ENCODE data around the gene ANG. TPM values are rescaled to one million over a fixed set of nuclear protein-coding genes. Genes with fewer than 3 reads are reported as not detected.

The ANG gene
- total RNA-seq, 1 experiment from 2014 or later: 5.8 TPM

DNA sequence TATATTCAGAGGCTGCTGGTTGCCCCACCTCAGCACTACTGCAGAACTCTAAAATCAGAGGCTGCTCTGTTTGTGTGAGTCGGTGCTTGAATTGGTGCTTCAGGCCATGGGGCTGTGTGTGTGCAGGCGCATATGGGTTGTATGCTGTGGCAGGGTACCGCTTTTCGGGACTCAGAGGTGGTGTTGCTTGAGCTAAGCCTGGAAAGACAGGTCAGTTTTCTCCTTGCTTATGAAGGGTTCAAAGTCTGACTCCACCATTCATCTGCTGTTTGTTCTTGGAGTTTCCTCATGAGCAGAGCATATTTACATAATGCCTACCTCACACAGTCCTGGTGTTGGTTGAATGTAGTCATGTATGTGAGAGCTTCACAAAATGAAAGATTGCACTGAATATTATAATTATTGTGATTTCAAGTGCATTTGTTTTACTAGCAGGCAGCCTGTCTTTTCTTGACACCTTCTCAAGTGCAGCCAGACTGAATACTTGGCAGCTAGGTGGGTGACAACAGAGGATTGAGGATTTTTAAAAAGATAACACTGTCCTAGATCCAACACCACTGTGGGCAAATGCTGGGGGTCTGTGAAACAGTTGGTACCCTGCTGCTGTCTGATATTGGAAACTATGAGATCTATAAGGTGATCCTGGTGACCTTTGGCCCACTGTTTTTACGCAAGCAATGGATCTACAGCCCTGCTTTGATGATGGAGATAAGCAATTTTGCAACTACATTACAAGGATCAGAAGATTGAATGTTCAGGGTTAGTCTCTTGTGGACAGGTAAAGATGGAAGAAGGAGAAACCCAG lies 1.0 kb upstream of the ANG start:
- Histone ChIP-seq H3K36me3 (ENCODE audit: control insufficient read depth in 1 of 2, insufficient read depth in 2 of 2, low read length in 2 of 2) (no peaks in the 10 kb centered on the region), H3K4me3 (replicated peaks in 1 of 2; ENCODE audit: low read depth in 1 of 2, low read length in 2 of 2) (no peak overlapping the region), H3K9me3 (ENCODE audit: control insufficient read depth in 1 of 2, insufficient read depth in 1 of 2, low read depth in 1 of 2, low read length in 2 of 2) (no peaks in the 10 kb centered on the region), H2AFZ (ENCODE audit: low read depth, low read length, poor library complexity, severe bottlenecking) (no peak overlapping the region), H3K27ac (ENCODE audit: low read depth, low read length) (no peak overlapping the region), H3K9me2 (ENCODE audit: insufficient read depth) (no peaks in the 10 kb centered on the region), H3K9ac (ENCODE audit: low read length) (no peak overlapping the region), H3K4me1 (ENCODE audit: control insufficient read depth in 1 of 2, insufficient read depth in 2 of 2, low read length in 2 of 2) (peaks cover 6 to 37% of the 10 kb centered on the region in 2 experiments), H3K27me3 (ENCODE audit: insufficient read depth, low read length) (no peaks in the 10 kb centered on the region), H3K79me2 (ENCODE audit: insufficient read depth, low read length) (no peaks in the 10 kb centered on the region), H3K4me2 (ENCODE audit: low read length) (no peak overlapping the region), H4K20me1 (ENCODE audit: insufficient read depth) (no peaks in the 10 kb centered on the region)
- CTCF ChIA-PET: no interaction called here
- no TSS peak for BruUV-seq (replicated peaks)
- POLR2A ChIA-PET: no interaction called here
- TF ChIP-seq, protein P1, sequence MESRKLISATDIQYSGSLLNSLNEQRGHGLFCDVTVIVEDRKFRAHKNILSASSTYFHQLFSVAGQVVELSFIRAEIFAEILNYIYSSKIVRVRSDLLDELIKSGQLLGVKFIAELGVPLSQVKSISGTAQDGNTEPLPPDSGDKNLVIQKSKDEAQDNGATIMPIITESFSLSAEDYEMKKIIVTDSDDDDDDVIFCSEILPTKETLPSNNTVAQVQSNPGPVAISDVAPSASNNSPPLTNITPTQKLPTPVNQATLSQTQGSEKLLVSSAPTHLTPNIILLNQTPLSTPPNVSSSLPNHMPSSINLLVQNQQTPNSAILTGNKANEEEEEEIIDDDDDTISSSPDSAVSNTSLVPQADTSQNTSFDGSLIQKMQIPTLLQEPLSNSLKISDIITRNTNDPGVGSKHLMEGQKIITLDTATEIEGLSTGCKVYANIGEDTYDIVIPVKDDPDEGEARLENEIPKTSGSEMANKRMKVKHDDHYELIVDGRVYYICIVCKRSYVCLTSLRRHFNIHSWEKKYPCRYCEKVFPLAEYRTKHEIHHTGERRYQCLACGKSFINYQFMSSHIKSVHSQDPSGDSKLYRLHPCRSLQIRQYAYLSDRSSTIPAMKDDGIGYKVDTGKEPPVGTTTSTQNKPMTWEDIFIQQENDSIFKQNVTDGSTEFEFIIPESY (IDR thresholded peaks at IDR 0.05; ENCODE audit: extremely low read depth, insufficient replicate concordance, low read length): no peak
- TF ChIP-seq, protein P2, sequence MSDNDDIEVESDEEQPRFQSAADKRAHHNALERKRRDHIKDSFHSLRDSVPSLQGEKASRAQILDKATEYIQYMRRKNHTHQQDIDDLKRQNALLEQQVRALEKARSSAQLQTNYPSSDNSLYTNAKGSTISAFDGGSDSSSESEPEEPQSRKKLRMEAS (IDR thresholded peaks at IDR 0.05): no peak
- TF ChIP-seq POLR2A (IDR thresholded peaks at IDR 0.05; ENCODE audit: borderline replicate concordance, extremely low read depth, insufficient read depth, insufficient read length) (no peak), SP1 (IDR thresholded peaks at IDR 0.05; ENCODE audit: low read depth) (no peak), ZNF274 (IDR thresholded peaks at IDR 0.05; ENCODE audit: low read depth, low read length) (no peak)
- ATAC-seq (no peak), DNase-seq (ENCODE audit: low read depth, low spot score) (no peak)
- RAD21 ChIA-PET (ENCODE audit: low non-redundant PET in 1 of 2, low total read pairs in 2 of 2, uncharacterized antibody in 2 of 2, unreplicated experiment in 2 of 2): no interaction called here
- intact Hi-C loops (cut with micrococcal nuclease): no loop called here
